GM21576 (cell line): ENCODE results near the gene DDIT4.
"Not testable (repeated sequence)": the region's sequence is repeated elsewhere in the genome, so short reads cannot be mapped to it uniquely, and the experiment has no call there.

Experiments used
- ATAC-seq: cut with Tn5 transposase; IDR thresholded peaks from one replicate; pipeline ENCODE4 v1.9.1; 2021; ENCODE audit warnings: mild to moderate bottlenecking, moderate library complexity; ENCODE audit not compliant: unreplicated experiment

Gene DDIT4

DNA sequence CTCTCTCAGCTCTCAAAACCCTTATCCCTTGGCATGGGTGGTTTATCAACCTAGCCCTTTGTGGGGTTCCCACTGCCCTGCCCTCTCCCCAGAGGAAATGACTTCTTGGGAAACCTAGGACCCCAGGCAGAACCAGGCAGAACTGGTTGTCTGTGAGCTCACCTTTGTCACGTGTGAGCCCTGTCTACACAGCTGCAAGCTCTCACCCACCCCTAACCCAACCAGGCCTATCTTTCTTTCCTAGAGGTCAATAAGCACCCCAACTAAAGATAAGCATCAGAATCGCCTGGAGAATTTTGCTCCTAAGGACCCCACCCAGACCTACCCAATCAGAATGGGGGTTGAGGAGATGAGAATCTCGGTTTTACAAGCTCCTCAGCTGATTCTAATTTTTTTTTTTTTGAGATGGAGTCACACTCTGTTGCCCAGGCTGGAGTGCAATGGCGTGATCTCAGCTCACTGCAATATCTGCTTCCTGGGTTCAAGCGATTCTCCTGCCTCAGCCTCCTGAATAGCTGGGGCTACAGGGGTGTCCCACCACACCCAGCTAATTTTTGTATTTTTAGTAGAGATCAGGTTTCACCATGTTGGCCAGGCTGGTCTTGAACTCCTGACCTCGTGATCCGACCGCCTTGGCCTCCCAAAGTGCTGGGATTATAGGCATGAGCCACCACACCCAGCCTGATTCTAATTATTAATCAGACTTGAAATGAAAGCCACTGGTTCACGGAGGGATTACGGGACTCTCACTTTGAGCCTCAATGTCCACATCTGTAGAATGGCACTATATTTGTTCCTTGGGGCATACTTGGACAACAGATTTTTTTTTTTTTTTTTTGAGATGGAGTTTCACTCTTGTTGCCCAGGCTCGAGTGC is 7.5 kb upstream of the DDIT4 start:
- ATAC-seq, result no peak

GRCh38 chr10:72267381-72267780 is 6.3 kb upstream of the DDIT4 start:
- ATAC-seq, result no peak

DNA sequence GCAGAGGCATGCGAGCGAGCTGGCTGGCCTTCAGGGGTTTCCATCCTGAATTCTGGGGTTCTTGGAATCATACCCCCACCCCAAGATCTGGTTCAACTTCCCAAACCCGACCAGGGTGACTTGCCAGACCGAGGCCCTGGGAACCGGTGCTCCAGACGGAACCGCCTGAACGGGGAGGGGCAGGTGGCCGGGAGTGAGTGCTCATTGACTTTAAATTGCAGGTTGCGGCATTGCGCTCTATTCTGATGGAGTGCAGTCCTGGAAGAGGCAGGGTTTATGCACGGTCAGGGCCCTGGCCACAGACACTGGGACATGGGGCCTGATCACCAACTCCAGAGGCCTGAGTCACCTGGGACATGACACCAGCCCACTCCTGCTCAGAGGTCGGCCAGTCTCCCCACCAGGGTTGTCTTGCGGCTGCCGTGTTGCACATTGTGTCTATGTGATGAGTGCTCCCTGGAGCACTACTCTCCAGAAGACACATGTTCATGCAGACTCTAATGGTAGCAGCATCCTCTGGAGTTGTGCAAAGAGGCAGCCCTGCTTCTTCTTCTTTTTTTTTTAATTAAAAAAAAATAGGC is 5.8 kb upstream of the DDIT4 start:
- ATAC-seq, result no peak

DNA sequence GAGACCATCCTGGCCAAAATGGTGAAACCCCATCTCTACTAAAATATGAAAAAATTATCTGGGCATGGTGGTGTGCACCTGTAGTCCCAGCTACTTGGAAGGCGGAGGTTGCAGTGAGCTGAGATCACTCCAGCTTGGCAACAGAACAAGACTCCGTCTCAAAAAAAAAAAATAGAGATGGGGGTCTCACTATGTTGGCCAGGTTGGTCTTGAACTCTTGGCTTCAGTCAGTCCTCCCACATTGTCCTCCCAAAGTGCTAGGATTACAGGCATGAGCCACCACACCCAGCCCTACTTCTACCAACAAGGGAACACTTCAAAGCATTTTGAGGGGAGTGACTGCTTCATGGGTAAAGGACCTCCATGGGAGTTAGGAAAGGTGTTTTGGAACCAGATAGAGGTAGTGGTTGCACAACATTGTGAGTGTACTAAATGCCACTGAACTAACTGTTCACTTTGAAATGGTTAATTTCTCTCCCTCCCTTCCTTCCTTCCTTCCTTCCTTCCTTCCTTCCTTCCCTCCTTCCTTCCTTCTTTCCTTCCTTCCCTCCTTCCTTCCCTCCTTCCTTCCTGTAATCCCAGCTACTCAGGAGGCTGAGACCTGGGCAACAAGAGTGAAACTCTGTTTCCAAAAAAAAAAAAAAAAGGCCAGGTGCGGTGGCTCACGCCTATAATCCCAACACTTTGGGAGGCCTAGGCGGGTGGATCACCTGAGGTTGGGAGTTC is 5.1 kb upstream of the DDIT4 start:
- ATAC-seq, result not testable (repeated sequence)

DNA sequence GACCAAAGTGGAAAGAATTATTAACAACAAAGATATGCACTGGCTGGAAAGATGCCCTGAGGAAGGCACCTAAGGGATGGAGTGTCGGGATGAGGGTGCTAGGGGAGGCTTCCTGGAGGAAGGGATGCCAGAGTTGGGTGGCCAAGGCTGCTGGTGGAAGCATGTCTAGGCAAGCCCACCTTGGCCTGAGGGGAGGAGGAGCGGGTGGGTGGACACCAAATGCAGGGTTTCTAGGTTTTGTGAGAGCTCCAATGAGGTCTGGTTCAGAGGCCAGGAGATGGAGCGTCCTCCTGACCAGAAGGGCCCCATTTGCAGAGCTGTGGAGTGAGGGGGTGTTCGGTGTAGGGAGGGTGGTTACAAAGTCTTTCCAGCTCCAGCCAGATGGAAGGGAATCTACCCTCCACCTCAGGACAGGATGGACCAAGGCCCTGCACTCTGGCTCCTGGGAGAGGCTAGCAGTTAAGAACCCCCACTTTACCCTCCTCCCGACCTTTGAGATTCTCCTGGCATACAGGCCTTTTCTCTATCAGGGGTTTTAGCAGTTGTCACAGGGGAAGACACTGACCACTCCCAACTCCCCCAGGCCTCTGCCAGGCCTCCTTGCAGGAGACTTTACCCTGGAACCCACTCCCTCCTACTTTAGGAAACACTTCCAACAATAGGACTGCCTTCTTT is 3.0 kb upstream of the DDIT4 start:
- ATAC-seq, result no peak

DNA sequence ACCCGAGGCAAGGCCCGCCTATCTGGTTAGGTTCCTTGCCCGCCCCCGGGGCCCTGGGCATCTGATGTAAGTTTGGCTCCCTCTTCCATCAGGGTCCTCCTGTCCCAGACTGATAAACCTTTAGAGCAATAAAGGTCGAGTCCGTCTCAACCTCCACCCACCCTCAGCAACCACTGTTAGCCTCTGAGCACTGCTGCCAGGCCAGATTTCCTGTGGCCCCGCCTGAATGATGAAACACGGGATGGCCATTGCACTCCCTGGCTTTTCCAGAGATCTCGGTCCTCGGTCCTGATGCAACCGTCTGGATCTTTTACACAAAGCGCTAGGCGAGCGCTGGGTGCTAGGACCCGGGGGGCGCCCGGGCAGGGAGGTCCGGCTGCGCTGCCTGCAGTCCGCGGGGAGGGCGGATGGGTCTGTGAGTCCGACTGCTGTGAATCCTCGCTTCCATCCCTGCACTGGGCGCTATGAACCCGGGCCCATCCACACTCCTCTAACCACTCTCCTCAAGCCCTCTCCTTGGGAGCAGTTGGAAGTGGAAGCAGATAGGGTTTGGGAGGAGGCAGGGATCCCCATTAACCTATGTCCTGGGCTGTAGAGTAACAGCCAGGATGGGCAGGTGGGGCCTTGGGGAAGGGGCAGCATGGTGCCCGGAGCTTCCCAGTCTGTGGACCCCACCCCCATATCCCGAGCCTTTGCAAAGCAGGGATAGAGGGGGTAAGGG is 875 bp upstream of the DDIT4 start:
- peak; percentile 23 for ATAC-seq

DNA sequence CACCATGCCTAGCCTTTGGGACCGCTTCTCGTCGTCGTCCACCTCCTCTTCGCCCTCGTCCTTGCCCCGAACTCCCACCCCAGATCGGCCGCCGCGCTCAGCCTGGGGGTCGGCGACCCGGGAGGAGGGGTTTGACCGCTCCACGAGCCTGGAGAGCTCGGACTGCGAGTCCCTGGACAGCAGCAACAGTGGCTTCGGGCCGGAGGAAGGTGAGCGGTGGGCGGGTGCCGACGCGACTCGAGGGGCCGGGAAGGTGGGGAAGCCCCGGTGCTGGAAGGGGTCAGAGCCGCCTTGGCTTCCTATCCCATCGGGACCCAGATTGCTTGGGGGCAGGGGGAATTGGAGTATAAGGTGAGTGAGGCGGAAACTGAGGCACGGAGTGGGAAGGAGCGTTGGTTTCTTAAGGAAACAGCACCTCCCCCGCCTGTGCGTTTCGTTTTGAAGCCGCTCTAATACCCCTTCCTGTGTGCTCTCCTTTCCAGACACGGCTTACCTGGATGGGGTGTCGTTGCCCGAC is 547 bp downstream of the DDIT4 start:
- ATAC-seq, result no peak

DNA sequence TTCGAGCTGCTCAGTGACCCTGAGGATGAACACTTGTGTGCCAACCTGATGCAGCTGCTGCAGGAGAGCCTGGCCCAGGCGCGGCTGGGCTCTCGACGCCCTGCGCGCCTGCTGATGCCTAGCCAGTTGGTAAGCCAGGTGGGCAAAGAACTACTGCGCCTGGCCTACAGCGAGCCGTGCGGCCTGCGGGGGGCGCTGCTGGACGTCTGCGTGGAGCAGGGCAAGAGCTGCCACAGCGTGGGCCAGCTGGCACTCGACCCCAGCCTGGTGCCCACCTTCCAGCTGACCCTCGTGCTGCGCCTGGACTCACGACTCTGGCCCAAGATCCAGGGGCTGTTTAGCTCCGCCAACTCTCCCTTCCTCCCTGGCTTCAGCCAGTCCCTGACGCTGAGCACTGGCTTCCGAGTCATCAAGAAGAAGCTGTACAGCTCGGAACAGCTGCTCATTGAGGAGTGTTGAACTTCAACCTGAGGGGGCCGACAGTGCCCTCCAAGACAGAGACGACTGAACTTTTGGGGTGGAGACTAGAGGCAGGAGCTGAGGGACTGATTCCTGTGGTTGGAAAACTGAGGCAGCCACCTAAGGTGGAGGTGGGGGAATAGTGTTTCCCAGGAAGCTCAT is 1.1 kb downstream of the DDIT4 start:
- no peak for ATAC-seq

DNA sequence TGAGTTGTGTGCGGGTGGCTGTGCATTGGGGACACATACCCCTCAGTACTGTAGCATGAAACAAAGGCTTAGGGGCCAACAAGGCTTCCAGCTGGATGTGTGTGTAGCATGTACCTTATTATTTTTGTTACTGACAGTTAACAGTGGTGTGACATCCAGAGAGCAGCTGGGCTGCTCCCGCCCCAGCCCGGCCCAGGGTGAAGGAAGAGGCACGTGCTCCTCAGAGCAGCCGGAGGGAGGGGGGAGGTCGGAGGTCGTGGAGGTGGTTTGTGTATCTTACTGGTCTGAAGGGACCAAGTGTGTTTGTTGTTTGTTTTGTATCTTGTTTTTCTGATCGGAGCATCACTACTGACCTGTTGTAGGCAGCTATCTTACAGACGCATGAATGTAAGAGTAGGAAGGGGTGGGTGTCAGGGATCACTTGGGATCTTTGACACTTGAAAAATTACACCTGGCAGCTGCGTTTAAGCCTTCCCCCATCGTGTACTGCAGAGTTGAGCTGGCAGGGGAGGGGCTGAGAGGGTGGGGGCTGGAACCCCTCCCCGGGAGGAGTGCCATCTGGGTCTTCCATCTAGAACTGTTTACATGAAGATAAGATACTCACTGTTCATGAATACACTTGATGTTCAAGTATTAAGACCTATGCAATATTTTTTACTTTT is 1.8 kb downstream of the DDIT4 start:
- no peak for ATAC-seq

DNA sequence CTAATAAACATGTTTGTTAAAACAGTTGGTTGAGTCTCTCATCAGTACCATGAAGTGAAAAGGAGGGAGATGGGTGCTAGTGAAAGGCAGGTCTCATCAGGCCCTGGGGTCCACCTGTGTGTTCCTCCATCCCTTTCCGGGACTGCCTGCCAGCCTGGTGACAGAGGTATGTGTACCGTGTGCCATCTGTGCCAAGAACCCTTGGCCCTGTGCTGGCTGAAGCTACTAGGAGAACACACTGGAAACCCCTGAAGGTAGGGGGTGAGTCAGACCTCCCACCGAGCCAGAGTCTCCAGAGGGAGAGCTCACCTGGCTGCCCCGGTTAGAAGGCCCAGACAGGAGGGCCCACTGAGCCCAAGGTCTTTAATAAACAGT is 2.3 kb downstream of the DDIT4 start:
- ATAC-seq, result no peak

- no peak for ATAC-seq
Measured at GRCh38 chr10:72276421-72277339, 3.0 kb downstream of the DDIT4 start.

- no peak for ATAC-seq
Measured at GRCh38 chr10:72277340-72277995, 3.7 kb downstream of the DDIT4 start.

- ATAC-seq, result no peak
Measured at GRCh38 chr10:72277996-72278667, 4.4 kb downstream of the DDIT4 start.

GRCh38 chr10:72278668-72279393 is 5.1 kb downstream of the DDIT4 start:
- no peak for ATAC-seq

GRCh38 chr10:72279587-72279986 is 5.9 kb downstream of the DDIT4 start:
- not testable (repeated sequence) for ATAC-seq

- no peak for ATAC-seq
Measured at GRCh38 chr10:72283131-72283530, 9.4 kb downstream of the DDIT4 start.
